Esophagus squamous epithelium (tissue), 5 donors: Measurements from ENCODE around the gene AK1. TPM values are rescaled to one million over a fixed set of nuclear protein-coding genes. Genes with fewer than 3 reads are reported as not detected.

Experiments used
- DNase-seq: peaks from one replicate; lab custom pipeline; 2025; lab: John Stamatoyannopoulos, UW
- H3K27ac ChIP-seq, 4 donors: fragments of 200-600 bp; sonication (generic); one replicate each; pipeline ENCODE4 v1.5.1; 2016 to 2019; ENCODE audit warnings: mild to moderate bottlenecking in 1 of 4
- H3K27me3 ChIP-seq, 4 donors: fragments of 200-600 bp; sonication (generic); 1 replicate in 3 of 4; 2 replicates in 1 of 4; pipeline versions ENCODE4 v1.5.1 to v1.6.0; 2017 to 2021; ENCODE audit warnings: antibody characterized with exemption in 1 of 4
- H3K36me3 ChIP-seq, 3 donors: fragments of 200-600 bp; sonication (generic); one replicate each; pipeline ENCODE4 v1.5.1; 2016 to 2019
- H3K4me1 ChIP-seq, 3 donors: fragments of 200-600 bp; sonication (generic); one replicate each; pipeline ENCODE4 v1.5.1; 2017 to 2019
- H3K4me3 ChIP-seq, 4 donors: fragments of 200-600 bp; sonication (generic); 1 replicate in 3 of 4; 2 replicates in 1 of 4; pipeline ENCODE4 v1.5.1; 2016 to 2019; ENCODE audit warnings: mild to moderate bottlenecking in 2 of 4, moderate library complexity in 1 of 4
- H3K9me3 ChIP-seq, 3 donors: fragments of 200-600 bp; sonication (generic); one replicate each; pipeline ENCODE4 v1.5.1; 2016 to 2019
- POLR2A ChIP-seq, 4 donors: fragments of 450-650 bp; IDR thresholded peaks; one replicate each; pipeline ENCODE4 v1.6.1; 2017; ENCODE audit warnings: antibody characterized with exemption in 4 of 4, mild to moderate bottlenecking in 4 of 4, moderate library complexity in 3 of 4
- WGBS, 2 donors: methylation state at CpG; one replicate each; pipeline ENCODE4 v1.1.5; 2018; 5-methylcytosine and 5-hydroxymethylcytosine counted together
- intact Hi-C: fragments of 100-400 bp; cut with DNase I; formaldehyde crosslinking; loops from one replicate; pipeline ENCODE4 v1.15.0; 2022
- total RNA-seq, 4 donors: library from RNA; depleted of rRNA; stranded (reverse); fragments of >200 nt; gene quantifications; one replicate each; pipeline ENCODE4 v1.1.0, GENCODE V29; 2016
- TF ChIP-seq, protein P1 (sequence below), 6 experiments: fragments of 450-650 bp in 4 of 6; fragments of 200-600 bp in 2 of 6; sonication (generic) in 2 of 6; IDR thresholded peaks; one replicate each; pipeline ENCODE4 v1.5.1; 2016 to 2019; ENCODE audit warnings: antibody characterized with exemption in 6 of 6, mild to moderate bottlenecking in 4 of 6, moderate library complexity in 4 of 6
- donor health status: DM: yes; HTN: yes; CAD: no.

AK1 gene
- total RNA-seq, 4 donors from 2014 or later: 11.1 to 36.1 (median 26.8) TPM

DNA sequence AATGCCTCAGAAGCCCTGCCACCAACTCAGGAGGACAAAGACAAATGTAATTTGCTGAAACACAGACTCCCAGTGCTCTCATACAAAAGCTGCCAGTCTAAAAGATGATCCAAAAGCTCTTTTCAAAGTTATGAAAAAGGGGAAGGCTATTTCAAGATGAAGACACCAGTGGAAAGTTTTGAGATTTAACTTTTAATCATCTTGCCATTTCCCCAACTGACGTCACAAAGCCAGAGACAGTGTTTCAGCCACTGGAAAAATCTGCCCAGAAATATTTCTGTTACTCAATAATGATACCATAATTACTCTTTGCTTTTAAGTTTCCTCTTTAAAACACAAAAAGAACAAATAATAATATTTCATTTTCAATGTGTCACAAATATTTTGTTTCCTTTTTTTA lies 43.9 kb downstream of the AK1 start:
- no peaks in the 10 kb centered on the region for H3K27me3 ChIP-seq
- peak overlapping the region in 3 of 4 donors; percentile 79 to 90 (median 85) for H3K27ac ChIP-seq
- 7 to 32% methylated on average over 1 of the region's 1 CpG for WGBS, 2 donors
- TF ChIP-seq POLR2A (IDR thresholded peaks at IDR 0.05): no peak
- TF ChIP-seq, protein P1, sequence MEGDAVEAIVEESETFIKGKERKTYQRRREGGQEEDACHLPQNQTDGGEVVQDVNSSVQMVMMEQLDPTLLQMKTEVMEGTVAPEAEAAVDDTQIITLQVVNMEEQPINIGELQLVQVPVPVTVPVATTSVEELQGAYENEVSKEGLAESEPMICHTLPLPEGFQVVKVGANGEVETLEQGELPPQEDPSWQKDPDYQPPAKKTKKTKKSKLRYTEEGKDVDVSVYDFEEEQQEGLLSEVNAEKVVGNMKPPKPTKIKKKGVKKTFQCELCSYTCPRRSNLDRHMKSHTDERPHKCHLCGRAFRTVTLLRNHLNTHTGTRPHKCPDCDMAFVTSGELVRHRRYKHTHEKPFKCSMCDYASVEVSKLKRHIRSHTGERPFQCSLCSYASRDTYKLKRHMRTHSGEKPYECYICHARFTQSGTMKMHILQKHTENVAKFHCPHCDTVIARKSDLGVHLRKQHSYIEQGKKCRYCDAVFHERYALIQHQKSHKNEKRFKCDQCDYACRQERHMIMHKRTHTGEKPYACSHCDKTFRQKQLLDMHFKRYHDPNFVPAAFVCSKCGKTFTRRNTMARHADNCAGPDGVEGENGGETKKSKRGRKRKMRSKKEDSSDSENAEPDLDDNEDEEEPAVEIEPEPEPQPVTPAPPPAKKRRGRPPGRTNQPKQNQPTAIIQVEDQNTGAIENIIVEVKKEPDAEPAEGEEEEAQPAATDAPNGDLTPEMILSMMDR (IDR thresholded peaks at IDR 0.05): no peak
- intact Hi-C loops: no loop called here
- no peak for DNase-seq
- no peaks in the 10 kb centered on the region for H3K36me3 ChIP-seq
- H3K4me1 ChIP-seq: peaks cover 30 to 82% (median 69%) of the 10 kb centered on the region in 3 donors
- H3K4me3 ChIP-seq: no peak overlapping the region
- no peaks in the 10 kb centered on the region for H3K9me3 ChIP-seq

DNA sequence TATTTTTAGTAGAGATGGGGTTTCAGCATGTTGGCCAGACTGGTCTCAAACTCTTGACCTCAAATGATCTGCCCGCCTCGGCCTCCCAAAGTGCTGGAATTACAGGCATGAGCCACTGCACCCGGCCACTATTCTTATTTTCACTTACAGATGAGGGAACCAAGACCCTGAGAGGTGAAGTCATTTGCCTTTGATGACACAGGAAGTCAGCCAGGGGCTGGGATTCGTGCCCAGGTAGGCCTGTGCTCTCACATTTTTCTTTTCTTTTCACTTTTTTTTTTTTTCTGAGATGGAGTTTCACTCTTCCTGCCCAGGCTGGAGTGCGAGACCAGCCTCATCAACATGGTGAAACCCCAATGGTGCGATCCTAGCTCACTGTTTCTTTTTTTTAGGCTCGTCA lies 45.2 kb downstream of the AK1 start:
- no peak for DNase-seq
- H3K4me1 ChIP-seq: peaks cover 27 to 82% (median 73%) of the 10 kb centered on the region in 3 donors
- 63 to 74% methylated on average over 6 to 7 of the region's 7 CpGs for WGBS, 2 donors
- intact Hi-C loops: no loop called here
- no peak overlapping the region for H3K4me3 ChIP-seq
- H3K27ac ChIP-seq: peak overlapping the region in 3 of 4 donors; percentile 25 to 90 (median 28)
- H3K27me3 ChIP-seq: no peaks in the 10 kb centered on the region
- H3K36me3 ChIP-seq: no peaks in the 10 kb centered on the region
- no peak for TF ChIP-seq POLR2A (IDR thresholded peaks at IDR 0.05)
- TF ChIP-seq, protein P1 (IDR thresholded peaks at IDR 0.05): no peak
- H3K9me3 ChIP-seq: no peaks in the 10 kb centered on the region

DNA sequence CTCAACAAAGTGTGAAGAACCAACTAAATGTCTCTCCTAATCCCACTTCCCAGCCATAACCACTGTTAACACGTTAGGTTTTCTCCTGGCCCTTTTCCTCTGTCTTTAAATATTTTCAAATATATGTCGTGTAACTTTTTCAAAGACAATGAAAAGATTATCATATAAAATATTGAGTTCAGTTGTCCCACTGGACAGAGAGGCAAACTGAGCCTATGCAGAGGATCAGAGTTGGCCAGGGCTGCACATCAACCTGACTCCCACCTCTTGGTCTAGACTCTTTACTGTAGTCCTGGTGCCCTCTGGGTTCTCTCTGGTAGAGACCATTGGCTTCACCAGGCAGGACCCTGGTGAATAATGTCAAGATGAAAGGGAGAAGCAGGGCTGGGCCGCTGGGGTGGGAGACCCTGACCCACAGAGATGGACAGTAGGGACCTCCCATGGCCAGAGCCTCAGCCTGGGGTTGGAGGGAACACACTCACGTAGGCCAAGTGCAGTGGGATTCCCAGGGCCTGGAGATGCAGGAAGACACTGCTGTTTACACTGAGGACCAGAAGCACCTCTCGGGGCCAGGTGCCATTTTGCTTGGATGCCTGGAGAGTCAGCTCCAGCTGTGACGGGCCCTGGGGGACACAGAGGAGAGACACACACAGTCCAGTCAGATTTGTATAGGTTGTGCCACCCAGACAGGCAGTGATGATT lies 48.1 kb downstream of the AK1 start:
- no peak for TF ChIP-seq POLR2A (IDR thresholded peaks at IDR 0.05)
- TF ChIP-seq, protein P1 (IDR thresholded peaks at IDR 0.05): no peak
- WGBS, 2 donors: 73 to 74% methylated on average over 6 of the region's 6 CpGs
- Histone ChIP-seq H3K4me3 (no peak overlapping the region), H3K27me3 (peaks cover 0 to 15% (median 0%) of the 10 kb centered on the region in 4 donors), H3K9me3 (no peaks in the 10 kb centered on the region), H3K36me3 (peaks cover 0 to 18% (median 3%) of the 10 kb centered on the region in 3 donors), H3K27ac (peak overlapping the region; percentile 50 to 91 (median 79)), H3K4me1 (peaks cover 15 to 77% (median 55%) of the 10 kb centered on the region in 3 donors)
- intact Hi-C loops: no loop called here
- DNase-seq: no peak

DNA sequence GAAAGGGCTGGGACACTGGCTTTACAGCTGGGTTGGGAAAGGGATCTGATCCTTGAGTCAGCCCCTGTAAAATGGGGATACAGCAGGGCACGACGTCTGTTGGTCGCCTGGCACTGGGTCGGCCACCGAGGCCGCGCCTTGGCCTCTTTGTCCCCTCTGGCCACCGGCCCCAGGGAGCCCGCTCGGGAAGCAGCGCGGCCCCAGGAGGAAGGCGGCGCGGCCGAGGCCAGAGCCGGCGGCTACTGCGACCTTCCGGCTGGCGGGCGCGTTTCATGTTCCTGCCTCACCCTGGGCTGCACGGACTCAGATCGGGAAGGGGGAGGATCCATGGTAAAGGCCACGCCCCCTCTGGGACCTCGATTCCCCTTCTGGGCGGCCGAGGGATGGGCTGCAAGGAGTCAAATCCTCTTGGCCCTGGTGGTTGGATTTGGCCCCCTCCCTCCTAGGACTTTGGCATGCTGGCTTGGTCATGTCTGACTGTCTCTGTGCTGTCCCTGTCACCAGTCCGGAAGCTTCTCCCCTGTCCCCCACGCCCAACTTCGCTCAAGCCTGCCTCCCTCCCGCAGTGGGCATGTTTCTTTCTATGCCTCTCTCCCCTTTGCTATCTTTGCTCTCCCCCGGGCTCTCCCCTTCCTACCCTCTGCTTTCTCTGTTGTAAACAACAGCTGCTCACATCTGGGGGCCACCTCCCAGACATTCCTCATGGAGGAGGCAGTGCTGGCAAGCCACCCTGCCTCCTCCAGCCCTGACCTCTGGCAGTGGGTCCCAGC lies 49.0 kb downstream of the AK1 start:
- peaks cover 0 to 15% (median 0%) of the 10 kb centered on the region in 4 donors for H3K27me3 ChIP-seq
- no peak for DNase-seq
- H3K9me3 ChIP-seq: no peaks in the 10 kb centered on the region
- intact Hi-C loops: no loop called here
- H3K27ac ChIP-seq: peak overlapping the region; percentile 50 to 91 (median 79)
- peaks cover 15 to 72% (median 49%) of the 10 kb centered on the region in 3 donors for H3K4me1 ChIP-seq
- peak overlapping the region; percentile 5 to 60 (median 28) for H3K4me3 ChIP-seq
- 13 to 19% methylated on average over 7 to 12 of the region's 34 CpGs for WGBS, 2 donors
- H3K36me3 ChIP-seq: peaks cover 3 to 26% (median 4%) of the 10 kb centered on the region in 3 donors
- TF ChIP-seq, protein P1 (IDR thresholded peaks at IDR 0.05): no peak
- TF ChIP-seq POLR2A (IDR thresholded peaks at IDR 0.05): peak in 2 of 4 donors; percentile 66 to 70
